Neural crest cell (in vitro differentiated cells): ENCODE results near the gene ZP1. TPM values are rescaled to one million over a fixed set of nuclear protein-coding genes. Genes with fewer than 3 reads are reported as not detected.
A peak's percentile ranks its signal among the peaks of the same experiment; 100 is the strongest.

Source experiments
- DNase-seq: peaks from one replicate; pipeline ENCODE4 v3.0.0; 2021; ENCODE audit warnings: low read depth, mixed read lengths, low spot score
- H3K27ac Mint-ChIP-seq: one replicate; pipeline ENCODE4 v1.8.0; 2021; ENCODE audit warnings: mild to moderate bottlenecking, mixed read lengths; ENCODE audit not compliant: unreplicated experiment
- H3K27me3 Mint-ChIP-seq: 2 replicates; pipeline ENCODE4 v1.8.0; 2021; ENCODE audit warnings: low read depth, mild to moderate bottlenecking, mixed read lengths
- H3K36me3 Mint-ChIP-seq: 2 replicates; pipeline ENCODE4 v1.8.0; 2021; ENCODE audit warnings: low read depth, mild to moderate bottlenecking, mixed read lengths
- H3K4me1 Mint-ChIP-seq: 2 replicates; pipeline ENCODE4 v1.8.0; 2021; ENCODE audit warnings: mixed read lengths
- H3K4me3 Mint-ChIP-seq: one replicate; pipeline ENCODE4 v1.8.0; 2021; ENCODE audit warnings: mild to moderate bottlenecking, mixed read lengths
- H3K9me3 Mint-ChIP-seq: 2 replicates; pipeline ENCODE4 v1.8.0; 2021; ENCODE audit warnings: mixed read lengths
- total RNA-seq: library from RNA; stranded (reverse); gene quantifications from 2 replicates; pipeline ENCODE4 v1.2.1, GENCODE V29; 2021
- TF ChIP-seq, protein P1 (sequence below): fragments of 200-600 bp; sonication (generic); conservative IDR thresholded peaks from 2 replicates; pipeline ENCODE4 v1.5.0; 2021; ENCODE audit warnings: antibody characterized with exemption, mild to moderate bottlenecking

The ZP1 gene
- total RNA-seq, 1 donor from 2014 or later = not detected

DNA sequence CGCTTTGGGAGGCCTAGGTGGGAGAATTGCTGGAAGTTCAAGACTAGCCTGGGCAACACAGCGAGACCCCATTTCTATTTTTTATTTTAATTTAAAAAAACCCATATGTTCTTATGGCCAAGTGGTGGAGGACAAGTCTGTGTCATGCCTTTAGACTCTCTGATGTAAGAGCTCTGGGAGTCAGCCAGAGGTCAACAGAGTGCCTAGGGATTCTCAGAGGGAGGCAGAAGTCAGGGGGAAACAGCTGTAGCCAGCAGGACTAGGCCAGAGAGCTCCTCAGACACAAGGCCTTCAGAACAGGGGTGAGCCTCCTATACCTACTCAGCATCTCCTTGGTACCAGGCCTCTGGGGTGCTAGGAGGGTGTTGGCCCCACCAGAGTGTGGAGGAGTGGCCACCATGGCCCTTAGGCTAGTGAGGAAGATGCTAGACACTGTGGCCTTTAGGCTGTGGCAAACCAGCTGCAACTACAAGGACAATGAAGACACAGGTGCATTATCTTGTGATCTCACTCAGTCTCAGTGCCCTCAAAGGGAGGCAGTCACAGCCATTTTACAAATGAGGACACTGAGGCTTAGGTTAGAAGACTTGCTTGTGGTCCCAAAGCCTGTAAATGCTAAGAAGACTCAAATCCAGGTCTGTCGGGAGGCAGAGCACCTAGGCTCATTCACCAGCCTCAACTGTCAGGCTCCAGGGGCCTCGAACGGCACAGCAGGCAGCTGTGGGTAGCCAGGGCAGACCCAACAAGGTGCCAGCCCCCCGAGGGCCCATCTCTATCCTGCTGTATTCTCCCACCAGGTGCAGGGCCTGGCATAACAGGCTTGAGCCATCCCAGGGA, 5.0 kb downstream of the ZP1 start:
- Mint-ChIP-seq H3K4me3 (no peak overlapping the region), H3K9me3 (no peaks in the 10 kb centered on the region), H3K27ac (no peak overlapping the region), H3K4me1 (no peaks in the 10 kb centered on the region), H3K27me3 (no peaks in the 10 kb centered on the region), H3K36me3 (no peaks in the 10 kb centered on the region)
- TF ChIP-seq, protein P1, sequence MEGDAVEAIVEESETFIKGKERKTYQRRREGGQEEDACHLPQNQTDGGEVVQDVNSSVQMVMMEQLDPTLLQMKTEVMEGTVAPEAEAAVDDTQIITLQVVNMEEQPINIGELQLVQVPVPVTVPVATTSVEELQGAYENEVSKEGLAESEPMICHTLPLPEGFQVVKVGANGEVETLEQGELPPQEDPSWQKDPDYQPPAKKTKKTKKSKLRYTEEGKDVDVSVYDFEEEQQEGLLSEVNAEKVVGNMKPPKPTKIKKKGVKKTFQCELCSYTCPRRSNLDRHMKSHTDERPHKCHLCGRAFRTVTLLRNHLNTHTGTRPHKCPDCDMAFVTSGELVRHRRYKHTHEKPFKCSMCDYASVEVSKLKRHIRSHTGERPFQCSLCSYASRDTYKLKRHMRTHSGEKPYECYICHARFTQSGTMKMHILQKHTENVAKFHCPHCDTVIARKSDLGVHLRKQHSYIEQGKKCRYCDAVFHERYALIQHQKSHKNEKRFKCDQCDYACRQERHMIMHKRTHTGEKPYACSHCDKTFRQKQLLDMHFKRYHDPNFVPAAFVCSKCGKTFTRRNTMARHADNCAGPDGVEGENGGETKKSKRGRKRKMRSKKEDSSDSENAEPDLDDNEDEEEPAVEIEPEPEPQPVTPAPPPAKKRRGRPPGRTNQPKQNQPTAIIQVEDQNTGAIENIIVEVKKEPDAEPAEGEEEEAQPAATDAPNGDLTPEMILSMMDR = no peak
- no peak for DNase-seq

DNA sequence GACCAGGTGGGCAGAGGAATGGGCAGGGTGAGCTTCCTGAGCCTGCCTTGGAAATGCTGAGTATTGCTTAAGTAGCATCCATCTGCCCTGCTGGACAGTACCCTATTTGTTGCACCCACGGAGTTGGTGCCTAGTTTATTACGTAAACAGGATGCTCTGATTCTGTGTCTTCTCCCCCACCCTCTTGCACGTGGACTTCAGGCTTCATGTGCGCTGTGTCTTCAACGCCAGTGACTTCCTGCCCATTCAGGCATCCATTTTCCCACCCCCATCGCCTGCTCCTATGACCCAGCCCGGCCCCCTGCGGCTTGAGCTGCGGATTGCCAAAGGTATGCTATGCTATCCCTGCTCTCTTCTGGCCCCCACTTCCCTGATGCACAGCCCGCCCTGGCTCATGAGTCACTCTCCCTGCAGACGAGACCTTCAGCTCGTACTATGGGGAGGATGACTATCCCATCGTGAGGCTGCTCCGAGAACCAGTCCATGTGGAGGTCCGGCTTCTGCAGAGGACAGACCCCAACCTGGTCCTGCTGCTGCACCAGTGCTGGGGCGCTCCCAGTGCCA, 5.7 kb downstream of the ZP1 start:
- peak overlapping the region; percentile 50 for H3K27ac Mint-ChIP-seq

DNA sequence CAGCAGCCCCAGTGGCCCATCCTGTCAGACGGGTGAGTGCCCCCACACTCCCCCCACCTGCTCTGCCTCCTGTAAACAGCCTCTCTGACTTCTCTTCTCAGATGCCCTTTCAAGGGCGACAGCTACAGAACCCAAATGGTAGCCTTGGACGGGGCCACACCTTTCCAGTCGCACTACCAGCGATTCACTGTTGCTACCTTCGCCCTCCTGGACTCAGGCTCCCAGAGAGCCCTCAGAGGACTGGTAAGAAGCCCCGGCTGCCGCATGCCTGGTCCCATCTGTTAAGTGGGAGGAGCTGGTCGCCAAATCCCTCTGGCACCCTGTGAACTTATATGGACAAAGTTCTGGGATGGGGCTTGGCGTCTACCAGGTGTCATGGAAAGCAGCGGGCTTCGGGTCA, 6.2 kb downstream of the ZP1 start:
- H3K9me3 Mint-ChIP-seq = no peaks in the 10 kb centered on the region
- H3K36me3 Mint-ChIP-seq = no peaks in the 10 kb centered on the region
- no peaks in the 10 kb centered on the region for H3K4me1 Mint-ChIP-seq
- no peak for DNase-seq
- H3K27ac Mint-ChIP-seq = no peak overlapping the region
- H3K4me3 Mint-ChIP-seq = no peak overlapping the region
- H3K27me3 Mint-ChIP-seq = no peaks in the 10 kb centered on the region
- TF ChIP-seq, protein P1 = no peak

More for the DNA sequence above, 5.7 kb downstream of the ZP1 start:
- DNase-seq = no peak
- Mint-ChIP-seq H3K4me1 (no peaks in the 10 kb centered on the region), H3K36me3 (no peaks in the 10 kb centered on the region), H3K27me3 (no peaks in the 10 kb centered on the region), H3K9me3 (no peaks in the 10 kb centered on the region), H3K4me3 (no peak overlapping the region)
- TF ChIP-seq, protein P1 = no peak

DNA sequence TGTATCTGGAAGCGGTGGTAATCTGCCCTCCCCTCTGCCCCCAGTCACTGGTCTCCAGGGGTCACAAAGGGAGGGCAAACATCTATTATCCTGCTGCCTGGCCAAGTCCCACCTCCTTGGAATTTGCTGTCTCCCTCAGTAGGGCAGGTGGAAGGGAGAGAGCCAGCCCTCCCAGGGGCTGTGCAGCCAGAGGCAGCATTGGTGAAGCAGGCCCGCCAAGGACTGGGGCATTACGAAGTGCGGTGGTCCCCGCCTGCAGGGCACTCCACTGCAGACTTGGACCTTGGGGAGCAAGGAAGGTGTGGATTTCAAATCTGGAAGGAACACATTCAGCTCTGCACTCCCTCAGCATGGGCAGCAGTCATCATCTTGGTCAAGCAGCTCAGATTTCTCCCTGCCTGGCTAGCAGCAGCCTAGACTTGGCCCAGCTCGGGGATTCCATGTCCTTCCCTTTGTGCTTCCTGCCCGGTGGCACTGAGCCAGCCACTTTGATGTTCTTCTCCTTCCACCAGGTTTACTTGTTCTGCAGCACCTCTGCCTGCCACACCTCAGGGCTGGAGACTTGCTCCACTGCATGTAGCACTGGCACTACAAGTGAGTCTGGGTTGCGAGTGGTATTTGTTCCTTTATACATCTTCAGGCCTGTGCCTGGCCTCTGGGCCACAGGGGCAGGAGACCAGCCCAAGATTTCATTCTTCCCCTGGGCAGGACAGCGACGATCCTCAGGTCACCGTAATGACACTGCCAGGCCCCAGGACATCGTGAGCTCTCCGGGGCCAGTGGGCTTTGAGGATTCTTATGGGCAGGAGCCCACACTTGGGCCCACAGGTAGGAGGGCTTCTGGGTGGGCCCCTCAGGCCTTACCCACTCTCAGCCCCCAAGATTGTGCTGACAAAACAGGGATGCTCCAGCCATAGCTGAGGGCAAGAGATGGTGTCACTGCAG, 7.4 kb downstream of the ZP1 start:
- H3K27me3 Mint-ChIP-seq = no peaks in the 10 kb centered on the region
- no peaks in the 10 kb centered on the region for H3K4me1 Mint-ChIP-seq
- TF ChIP-seq, protein P1 = no peak
- no peak overlapping the region for H3K4me3 Mint-ChIP-seq
- H3K27ac Mint-ChIP-seq = no peak overlapping the region
- no peaks in the 10 kb centered on the region for H3K9me3 Mint-ChIP-seq
- no peaks in the 10 kb centered on the region for H3K36me3 Mint-ChIP-seq
- DNase-seq = no peak

DNA sequence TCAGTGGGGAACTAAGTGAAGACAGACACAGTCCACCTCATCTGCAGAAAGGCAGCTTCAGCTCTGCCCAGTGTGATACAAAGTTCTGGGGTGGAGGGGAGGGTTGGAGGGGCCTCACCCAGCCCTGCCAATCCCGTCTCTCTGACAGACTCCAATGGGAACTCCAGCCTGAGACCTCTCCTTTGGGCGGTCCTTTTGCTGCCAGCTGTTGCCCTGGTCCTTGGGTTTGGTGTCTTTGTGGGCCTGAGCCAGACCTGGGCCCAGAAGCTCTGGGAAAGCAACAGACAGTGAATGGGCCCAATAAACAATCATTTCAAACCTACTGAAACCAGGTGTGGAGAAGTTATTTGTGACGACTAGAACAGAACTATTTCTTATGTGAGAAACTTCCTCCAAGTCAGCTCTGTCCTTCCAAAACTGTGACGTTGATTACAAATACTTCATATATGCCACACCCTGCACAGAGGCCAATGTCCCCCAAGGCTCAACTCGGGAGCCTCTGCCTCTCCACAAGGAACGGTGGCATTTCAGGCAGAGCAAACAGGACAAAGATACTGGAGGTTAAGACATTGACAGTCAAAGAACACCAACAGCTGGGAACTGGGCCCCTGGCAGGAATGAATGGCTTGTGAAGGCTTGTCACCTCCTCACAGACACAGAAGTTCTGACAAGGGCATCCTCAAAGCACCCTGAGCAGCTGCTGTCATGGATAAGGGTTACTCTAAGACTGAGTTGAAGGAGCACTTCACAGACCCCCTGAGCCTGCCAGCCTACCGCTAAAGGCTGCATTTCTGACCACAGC, 8.2 kb downstream of the ZP1 start:
- Mint-ChIP-seq H3K36me3 (no peaks in the 10 kb centered on the region), H3K27ac (no peak overlapping the region), H3K27me3 (no peaks in the 10 kb centered on the region), H3K4me1 (no peaks in the 10 kb centered on the region), H3K4me3 (no peak overlapping the region), H3K9me3 (no peaks in the 10 kb centered on the region)
- DNase-seq = no peak
- TF ChIP-seq, protein P1 = no peak
